PC-9 (cell line): ENCODE data around the gene BEST2.
"Not testable (repeated sequence)": the region's sequence is repeated elsewhere in the genome, so short reads cannot be mapped to it uniquely, and the experiment has no call there.

Source experiments
- EZH2 ChIP-seq: fragments of 200-600 bp; sonication (generic); IDR thresholded peaks from 2 replicates; pipeline ENCODE4 v1.8.0; 2017; ENCODE audit warnings: antibody characterized with exemption, low read depth
- TF ChIP-seq, protein P1 (sequence below): fragments of 200-600 bp; sonication (generic); conservative IDR thresholded peaks from 2 replicates; pipeline ENCODE4 v1.6.1; 2017; ENCODE audit warnings: mixed run types, antibody characterized with exemption, mild to moderate bottlenecking, moderate library complexity

DNA sequence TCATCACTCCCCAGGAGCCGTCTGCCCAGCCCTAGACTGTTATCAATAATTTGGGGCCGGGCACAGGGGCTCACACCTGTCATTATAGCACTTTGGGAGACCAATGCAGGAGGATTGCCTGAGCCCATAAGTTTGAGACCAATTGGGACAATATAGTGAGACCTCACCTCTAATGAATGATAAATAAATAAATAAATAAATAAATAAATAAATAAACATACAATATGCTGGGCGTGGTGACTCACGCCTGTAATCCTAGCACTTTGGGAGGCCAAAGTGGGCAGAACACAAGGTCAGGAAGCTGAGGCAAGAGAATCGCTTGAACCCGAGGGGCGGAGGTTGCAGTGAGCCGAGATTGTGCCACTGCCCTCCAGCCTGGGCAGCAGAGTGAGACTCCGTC, 38.3 kb upstream of the BEST2 start:
- TF ChIP-seq, protein P1, sequence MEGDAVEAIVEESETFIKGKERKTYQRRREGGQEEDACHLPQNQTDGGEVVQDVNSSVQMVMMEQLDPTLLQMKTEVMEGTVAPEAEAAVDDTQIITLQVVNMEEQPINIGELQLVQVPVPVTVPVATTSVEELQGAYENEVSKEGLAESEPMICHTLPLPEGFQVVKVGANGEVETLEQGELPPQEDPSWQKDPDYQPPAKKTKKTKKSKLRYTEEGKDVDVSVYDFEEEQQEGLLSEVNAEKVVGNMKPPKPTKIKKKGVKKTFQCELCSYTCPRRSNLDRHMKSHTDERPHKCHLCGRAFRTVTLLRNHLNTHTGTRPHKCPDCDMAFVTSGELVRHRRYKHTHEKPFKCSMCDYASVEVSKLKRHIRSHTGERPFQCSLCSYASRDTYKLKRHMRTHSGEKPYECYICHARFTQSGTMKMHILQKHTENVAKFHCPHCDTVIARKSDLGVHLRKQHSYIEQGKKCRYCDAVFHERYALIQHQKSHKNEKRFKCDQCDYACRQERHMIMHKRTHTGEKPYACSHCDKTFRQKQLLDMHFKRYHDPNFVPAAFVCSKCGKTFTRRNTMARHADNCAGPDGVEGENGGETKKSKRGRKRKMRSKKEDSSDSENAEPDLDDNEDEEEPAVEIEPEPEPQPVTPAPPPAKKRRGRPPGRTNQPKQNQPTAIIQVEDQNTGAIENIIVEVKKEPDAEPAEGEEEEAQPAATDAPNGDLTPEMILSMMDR: not testable (repeated sequence)
- TF ChIP-seq EZH2: not testable (repeated sequence)
